Measurements from ENCODE around the gene NUMBL.

- TF ChIP-seq TAF1 (conservative IDR thresholded peaks at IDR 0.05): no peak
- no peak for TF ChIP-seq CTCF (IDR thresholded peaks at IDR 0.05; ENCODE audit: low read depth, low read length, missing input control)
- no peak for TF ChIP-seq REST (IDR thresholded peaks at IDR 0.05)
- no peak for TF ChIP-seq RAD21 (IDR thresholded peaks at IDR 0.05)
- no peak for TF ChIP-seq RXRA (IDR thresholded peaks at IDR 0.05)
Measured at GRCh38 chr19:40673397-40673796, 17.1 kb downstream of the NUMBL start.

Measured in liver (tissue), 3 donors.